GM21723 (cell line): ENCODE measurements around the gene FAF1.

ENCODE experiments used
- ATAC-seq: cut with Tn5 transposase; IDR thresholded peaks from one replicate; pipeline ENCODE4 v1.9.1; 2021; ENCODE audit warnings: mild to moderate bottlenecking, moderate library complexity; ENCODE audit not compliant: unreplicated experiment

The FAF1 gene

DNA sequence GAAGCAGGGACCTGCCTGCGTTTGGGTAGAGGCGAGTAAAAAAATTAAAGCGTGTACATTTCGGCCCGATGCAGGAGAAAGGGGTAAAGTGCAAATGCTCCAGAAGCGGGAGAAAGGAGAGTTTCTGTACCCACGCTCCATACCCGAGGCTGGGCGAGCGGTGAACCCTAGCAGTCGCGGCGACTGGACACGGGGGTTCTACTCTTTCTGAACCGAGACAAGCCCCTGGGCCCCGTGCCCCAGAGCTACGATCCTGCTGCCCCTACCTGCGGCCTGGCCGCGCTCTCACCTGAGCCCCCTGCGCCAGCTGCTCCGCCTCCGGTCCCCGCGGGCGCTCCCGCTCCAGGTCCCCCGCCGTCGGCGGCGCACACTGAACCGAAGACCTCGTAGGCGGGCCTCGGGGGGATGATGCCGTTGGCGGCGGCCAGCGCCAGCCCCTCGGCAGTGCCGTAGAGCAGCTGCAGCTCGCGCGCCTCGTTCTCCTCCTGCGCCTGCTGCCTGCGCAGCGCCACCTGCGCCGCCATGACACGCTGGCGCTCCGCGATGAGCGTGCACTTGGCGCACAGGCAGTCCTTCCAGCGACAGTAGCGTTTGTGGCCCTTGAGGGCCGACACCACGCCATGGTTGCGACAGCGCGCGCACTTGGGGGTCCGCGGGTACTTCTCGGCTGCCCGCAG, 539.2 kb downstream of the FAF1 start:
- ATAC-seq, result no peak

GRCh38 chr1:50419907-50420677, 540.0 kb downstream of the FAF1 start:
- no peak for ATAC-seq

GRCh38 chr1:50419192-50419906, 540.7 kb downstream of the FAF1 start:
- no peak for ATAC-seq

DNA sequence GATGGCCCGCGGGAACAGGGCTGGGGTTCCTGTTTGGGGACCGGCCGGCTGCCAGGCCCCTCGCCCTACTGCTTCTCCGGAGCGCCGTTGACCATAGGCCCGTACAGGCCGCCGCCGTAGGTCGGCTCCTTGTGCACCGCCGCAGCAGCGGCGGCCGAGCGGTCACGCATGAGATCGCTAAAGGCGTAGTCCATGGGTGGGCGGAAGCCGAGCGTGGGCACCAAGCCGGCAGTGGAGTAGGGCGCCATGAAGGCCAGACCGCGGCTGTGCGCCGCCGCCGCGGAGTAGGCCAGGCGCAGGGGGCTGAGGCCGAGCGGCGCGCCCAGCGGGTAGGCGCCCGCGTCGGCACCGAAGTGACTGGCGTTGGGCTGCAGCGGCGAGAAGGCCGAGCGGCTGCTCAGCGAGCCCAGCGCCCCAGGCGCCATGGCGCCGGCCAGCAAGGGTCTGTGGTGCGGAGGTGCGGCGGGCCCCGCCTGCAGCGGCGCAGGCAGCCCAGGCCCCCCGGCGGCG, 541.4 kb downstream of the FAF1 start:
- no peak for ATAC-seq

DNA sequence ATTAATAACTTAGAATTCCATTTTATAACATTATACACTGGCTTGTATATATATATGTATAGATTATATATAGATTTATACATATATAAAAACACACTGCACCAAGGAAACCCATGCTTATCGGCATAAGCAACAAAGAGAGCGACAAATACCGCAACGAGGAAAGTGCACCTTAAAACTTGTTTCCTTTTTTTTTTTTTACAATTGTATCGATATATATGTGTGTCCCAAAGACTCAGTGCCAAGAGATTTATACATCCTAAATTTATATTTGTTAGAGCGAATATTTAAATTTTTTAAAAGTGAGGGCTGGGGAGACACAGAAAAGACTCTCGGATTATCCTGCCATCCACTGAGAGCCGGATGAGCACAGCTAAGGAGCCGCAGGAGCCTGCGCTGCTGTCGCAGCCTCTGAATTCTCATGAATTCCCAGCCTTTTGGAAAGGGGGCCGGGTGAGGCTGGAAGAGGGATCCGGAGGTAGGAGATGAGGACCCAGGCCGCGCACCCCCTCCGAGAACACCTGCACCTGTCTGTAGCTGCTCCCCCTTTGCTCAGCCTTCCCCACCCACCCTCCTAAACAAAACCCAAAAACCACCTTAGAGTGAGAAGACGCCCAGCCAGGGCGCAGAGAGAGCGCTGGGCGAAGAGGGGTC, 542.0 kb downstream of the FAF1 start:
- no peak for ATAC-seq

DNA sequence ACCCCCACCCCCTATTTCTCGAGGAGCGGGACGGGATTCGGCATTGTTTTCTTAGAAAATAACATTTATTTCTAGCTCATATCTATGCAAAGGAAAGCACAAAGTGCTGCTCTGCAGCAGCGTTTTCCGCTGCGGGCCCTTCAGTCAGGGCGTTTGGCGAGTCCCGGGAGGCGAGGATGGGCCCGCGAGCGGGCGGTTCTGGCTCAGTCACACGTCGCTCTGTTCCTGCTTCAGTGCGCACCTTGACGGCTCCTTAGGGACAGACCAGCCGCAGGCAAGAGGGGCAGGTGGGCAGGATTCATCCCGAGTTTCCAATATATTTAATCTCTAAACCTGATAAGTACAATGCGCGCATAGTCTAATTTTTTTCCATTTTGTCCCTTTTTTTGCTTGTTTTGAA, 542.6 kb downstream of the FAF1 start:
- no peak for ATAC-seq

DNA sequence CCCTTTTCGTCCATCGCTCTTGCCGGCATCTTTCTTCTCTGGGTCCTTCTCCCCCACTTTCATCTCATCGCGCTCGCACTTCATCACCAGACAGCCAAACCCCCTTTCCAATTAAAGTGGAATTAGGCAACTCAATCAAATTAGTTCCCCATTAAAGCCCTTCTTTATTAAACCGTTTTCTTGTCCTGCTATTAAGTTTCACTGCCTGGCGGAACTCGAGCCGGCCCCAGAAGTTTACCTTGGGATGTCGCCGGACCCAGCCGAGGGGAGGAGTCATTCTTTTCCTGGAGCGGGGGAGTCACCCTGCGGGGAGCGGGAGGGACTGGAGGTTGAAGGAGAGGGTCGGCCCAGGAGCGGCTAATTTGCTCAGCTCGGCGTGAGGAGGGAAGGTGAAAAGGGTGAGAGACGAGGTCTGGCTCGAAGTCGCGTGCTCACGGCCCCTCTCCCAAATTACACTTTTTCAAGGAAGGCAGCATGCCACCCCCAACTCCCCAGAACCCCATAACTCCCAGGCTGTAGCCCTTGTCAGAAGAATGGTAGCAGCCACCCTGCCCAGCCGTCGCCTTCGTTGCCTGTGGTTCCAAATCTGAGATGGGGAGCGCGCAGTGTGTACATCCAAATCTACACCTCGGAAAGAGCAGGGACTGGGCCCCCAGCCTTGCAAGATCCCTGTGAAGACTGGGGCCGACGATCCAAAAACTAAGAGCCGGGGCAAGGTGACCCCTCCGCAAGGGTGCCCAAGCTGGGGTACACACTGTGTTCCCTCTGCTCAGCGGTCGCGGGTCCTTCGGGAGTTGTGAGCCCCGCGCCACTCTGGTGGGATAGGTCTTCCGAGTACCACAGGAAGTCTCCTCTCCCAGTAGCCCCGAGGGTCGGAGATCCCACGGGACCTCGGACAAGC, 543.3 kb downstream of the FAF1 start:
- no peak for ATAC-seq

GRCh38 chr1:50416150-50416527, 543.9 kb downstream of the FAF1 start:
- ATAC-seq, result no peak

GRCh38 chr1:50415235-50416149, 544.6 kb downstream of the FAF1 start:
- ATAC-seq, result no peak

DNA sequence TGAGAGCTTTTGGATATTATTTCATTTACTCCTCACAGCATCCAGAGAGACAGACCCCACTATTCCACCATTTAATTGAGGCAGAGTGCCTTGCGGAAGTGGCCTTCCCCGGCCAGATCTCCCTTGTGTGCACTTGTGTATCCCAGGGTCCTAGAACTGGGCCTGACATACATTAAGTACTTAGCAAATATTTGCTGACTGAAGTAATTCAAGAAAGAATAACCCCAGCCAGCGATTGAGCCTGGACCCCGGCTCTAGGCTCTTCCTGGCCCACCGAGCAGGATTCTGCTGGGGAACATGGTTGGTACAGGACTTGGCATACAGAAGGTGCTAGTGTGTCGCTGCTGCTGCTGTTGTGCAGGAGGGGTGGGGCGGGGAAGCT, 545.2 kb downstream of the FAF1 start:
- ATAC-seq, result no peak

GRCh38 chr1:50412813-50413476, 547.1 kb downstream of the FAF1 start:
- no peak for ATAC-seq

DNA sequence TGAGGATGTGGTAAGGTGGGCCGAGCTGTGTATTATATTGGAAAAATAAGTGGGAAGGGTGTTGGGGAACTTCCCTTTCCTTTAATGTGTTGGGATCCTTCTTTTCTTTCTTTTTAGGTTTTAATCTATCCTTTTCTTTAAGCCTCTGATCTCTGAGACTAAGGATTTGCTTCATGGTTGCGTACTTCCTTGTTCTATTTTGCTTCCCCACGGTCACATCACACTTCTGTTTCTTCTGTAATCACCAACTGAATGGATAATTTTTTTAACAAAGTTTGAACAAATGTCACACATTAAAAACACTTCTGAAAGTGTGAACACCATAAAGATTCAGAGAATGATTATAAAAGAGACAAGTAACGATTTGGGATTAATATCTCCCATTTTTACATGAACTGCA, 554.3 kb downstream of the FAF1 start:
- ATAC-seq, result no peak

- no peak for ATAC-seq
Observed at GRCh38 chr1:50393522-50394120, 566.4 kb downstream of the FAF1 start.
